Measurements from ENCODE around the gene FUT8. TPM values are rescaled to one million over a fixed set of nuclear protein-coding genes. Genes with fewer than 3 reads are reported as not detected.

Gene FUT8
- total and polyA plus RNA-seq, 2 of the 8 experiments (the other 6 are each of a cell fraction or from before 2014, with no cell fraction given) = 10.5 to 25.1 TPM

- TF ChIP-seq CEBPB (IDR thresholded peaks at IDR 0.05; ENCODE audit: low read depth, low read length) (no peak), HDAC6 (IDR thresholded peaks at IDR 0.05; ENCODE audit: low read depth, low read length) (no peak), GTF2F1 (IDR thresholded peaks at IDR 0.05; ENCODE audit: borderline replicate concordance, low read depth, low read length) (no peak), EZH2 (IDR thresholded peaks at IDR 0.05; ENCODE audit: low read depth, low read length, severe bottlenecking) (no peak), POU5F1 (IDR thresholded peaks at IDR 0.05; ENCODE audit: low read depth, low read length) (no peak), TAF7 (optimal IDR thresholded peaks at IDR 0.05; ENCODE audit: borderline replicate concordance, low read depth, low read length) (no peak)
These were observed 91.2 kb downstream of the FUT8 start (continued) for GRCh38 chr14:65503771-65504170.

All from H1 (cell line).